HG03378 (cell line): ENCODE measurements around the gene MYH14.

Source experiments
- ATAC-seq: cut with Tn5 transposase; IDR thresholded peaks from one replicate; pipeline ENCODE4 v1.9.1; 2021; ENCODE audit warnings: mild to moderate bottlenecking, moderate library complexity; ENCODE audit not compliant: unreplicated experiment

MYH14 gene

DNA sequence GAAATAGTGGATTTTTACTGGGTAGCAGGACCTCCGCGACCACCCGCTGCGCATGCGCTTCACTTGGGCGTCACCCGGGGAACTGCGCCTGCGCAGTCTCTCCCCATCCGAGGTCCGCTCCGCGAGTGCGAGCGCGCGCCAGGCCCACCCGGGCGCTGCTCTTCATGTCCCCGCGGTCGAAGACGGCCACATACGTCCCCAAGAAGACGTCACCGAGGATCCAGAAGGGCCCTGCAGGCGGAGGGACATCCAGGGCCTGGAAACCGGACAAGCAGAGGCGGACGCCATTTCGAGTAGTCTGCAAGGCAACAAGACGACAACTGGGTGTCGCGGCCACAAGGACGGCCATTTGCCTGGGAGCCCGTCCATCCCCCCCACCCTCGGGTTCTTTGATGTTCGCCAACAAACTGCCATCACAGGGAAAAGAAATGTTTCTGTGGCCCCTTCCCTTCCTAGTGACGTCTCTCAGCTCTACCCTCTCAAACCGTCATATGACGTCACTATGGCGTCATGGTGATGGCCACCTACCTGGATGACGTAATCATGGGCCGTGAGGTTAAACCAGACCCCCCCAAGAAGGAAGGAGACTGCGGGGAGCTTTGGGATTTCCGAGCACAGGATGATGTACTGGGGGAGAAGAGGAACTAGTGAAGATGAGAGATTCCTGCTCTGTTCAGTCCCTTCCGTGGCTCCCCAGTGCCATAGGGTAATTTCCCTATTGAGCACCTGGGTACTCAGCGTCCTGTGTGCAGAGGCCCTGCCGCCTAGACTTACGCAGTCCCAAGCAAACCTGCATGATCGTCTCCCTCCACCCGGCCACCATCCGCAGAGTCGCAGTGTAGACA lies 155.3 kb downstream of the MYH14 start:
- no peak for ATAC-seq

- no peak for ATAC-seq
These were observed 156.0 kb downstream of the MYH14 start for GRCh38 chr19:50359328-50359818.
